Vagina (tissue), 2 donors: ENCODE data around the gene TRAPPC4.

ENCODE experiments used
- POLR2A ChIP-seq, 2 donors: fragments of 450-650 bp; IDR thresholded peaks; one replicate each; pipeline ENCODE4 v1.6.1; 2017; ENCODE audit warnings: antibody characterized with exemption in 2 of 2, mild to moderate bottlenecking in 2 of 2, moderate library complexity in 2 of 2
- TF ChIP-seq, protein P1 (sequence below), 3 experiments: fragments of 450-650 bp in 2 of 3; fragments of 200-600 bp in 1 of 3; sonication (generic) in 1 of 3; IDR thresholded peaks; one replicate each; pipeline ENCODE4 v1.5.1; 2017 to 2019; ENCODE audit warnings: antibody characterized with exemption in 3 of 3, mild to moderate bottlenecking in 2 of 3, moderate library complexity in 2 of 3

DNA sequence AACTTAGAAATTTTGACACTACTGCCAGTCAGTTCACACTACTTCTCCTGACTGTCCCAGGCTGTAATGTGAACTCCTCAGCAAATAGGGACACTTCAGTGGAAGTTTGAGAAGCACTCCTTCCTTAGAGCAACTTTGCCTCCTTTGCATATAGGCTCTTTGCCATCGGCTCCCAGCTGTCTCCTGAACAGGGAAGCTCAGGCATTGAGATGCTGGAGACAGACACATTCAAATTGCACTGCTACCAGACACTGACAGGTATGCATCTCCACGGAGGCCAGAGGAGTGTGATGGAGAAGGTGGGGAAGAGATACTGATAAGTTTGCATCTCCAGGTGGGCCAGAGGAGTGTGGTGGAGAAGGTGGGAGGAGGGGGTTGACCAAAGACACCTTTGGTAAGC, 1.4 kb downstream of the TRAPPC4 start:
- TF ChIP-seq, protein P1, sequence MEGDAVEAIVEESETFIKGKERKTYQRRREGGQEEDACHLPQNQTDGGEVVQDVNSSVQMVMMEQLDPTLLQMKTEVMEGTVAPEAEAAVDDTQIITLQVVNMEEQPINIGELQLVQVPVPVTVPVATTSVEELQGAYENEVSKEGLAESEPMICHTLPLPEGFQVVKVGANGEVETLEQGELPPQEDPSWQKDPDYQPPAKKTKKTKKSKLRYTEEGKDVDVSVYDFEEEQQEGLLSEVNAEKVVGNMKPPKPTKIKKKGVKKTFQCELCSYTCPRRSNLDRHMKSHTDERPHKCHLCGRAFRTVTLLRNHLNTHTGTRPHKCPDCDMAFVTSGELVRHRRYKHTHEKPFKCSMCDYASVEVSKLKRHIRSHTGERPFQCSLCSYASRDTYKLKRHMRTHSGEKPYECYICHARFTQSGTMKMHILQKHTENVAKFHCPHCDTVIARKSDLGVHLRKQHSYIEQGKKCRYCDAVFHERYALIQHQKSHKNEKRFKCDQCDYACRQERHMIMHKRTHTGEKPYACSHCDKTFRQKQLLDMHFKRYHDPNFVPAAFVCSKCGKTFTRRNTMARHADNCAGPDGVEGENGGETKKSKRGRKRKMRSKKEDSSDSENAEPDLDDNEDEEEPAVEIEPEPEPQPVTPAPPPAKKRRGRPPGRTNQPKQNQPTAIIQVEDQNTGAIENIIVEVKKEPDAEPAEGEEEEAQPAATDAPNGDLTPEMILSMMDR (IDR thresholded peaks at IDR 0.05): no peak
- TF ChIP-seq POLR2A (IDR thresholded peaks at IDR 0.05): no peak
